ENCODE results near the gene SLCO1B1.

- TF ChIP-seq CTCF (IDR thresholded peaks at IDR 0.05; ENCODE audit: control extremely low read depth in 1 of 3, insufficient read depth in 1 of 3, low read depth in 1 of 3, low read length in 3 of 3) (no peak), JUN (IDR thresholded peaks at IDR 0.05; ENCODE audit: low read depth, low read length) (no peak), POLR2AphosphoS5 (IDR thresholded peaks at IDR 0.05; ENCODE audit: low read depth, low read length) (no peak)
Observed at GRCh38 chr12:21129906-21130305, 1.1 kb upstream of the SLCO1B1 start.

All from H1 (cell line).